HG03457 (cell line): ENCODE results near the gene SLC39A3.

Experiments used
- ATAC-seq: cut with Tn5 transposase; IDR thresholded peaks from one replicate; pipeline ENCODE4 v1.9.1; 2021; ENCODE audit warnings: moderate number of reproducible peaks; ENCODE audit not compliant: unreplicated experiment

Gene SLC39A3

DNA sequence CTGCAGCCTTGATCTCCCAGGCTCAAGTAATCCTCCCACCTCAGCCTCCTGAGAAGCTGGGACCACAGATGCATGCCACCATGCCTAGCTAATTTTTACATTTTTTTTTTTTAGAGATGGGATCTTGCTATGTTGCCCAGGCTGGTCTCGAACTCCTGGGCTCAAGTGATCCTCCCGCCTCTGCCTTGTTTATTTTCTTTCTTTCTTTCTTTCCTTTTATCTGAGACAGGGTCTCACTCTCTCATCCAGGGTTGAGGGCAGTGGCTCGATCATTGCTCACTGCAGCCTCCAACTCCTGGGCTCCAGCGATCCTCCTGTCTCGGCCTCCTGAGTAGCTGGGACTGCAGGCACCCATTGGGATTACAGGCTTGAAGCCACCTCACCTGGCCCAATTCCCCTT lies 33.6 kb downstream of the SLC39A3 start:
- ATAC-seq, result no peak

GRCh38 chr19:2703691-2704216 lies 36.1 kb downstream of the SLC39A3 start:
- ATAC-seq, result no peak

- no peak for ATAC-seq
These were observed 36.8 kb downstream of the SLC39A3 start for GRCh38 chr19:2703077-2703437.

DNA sequence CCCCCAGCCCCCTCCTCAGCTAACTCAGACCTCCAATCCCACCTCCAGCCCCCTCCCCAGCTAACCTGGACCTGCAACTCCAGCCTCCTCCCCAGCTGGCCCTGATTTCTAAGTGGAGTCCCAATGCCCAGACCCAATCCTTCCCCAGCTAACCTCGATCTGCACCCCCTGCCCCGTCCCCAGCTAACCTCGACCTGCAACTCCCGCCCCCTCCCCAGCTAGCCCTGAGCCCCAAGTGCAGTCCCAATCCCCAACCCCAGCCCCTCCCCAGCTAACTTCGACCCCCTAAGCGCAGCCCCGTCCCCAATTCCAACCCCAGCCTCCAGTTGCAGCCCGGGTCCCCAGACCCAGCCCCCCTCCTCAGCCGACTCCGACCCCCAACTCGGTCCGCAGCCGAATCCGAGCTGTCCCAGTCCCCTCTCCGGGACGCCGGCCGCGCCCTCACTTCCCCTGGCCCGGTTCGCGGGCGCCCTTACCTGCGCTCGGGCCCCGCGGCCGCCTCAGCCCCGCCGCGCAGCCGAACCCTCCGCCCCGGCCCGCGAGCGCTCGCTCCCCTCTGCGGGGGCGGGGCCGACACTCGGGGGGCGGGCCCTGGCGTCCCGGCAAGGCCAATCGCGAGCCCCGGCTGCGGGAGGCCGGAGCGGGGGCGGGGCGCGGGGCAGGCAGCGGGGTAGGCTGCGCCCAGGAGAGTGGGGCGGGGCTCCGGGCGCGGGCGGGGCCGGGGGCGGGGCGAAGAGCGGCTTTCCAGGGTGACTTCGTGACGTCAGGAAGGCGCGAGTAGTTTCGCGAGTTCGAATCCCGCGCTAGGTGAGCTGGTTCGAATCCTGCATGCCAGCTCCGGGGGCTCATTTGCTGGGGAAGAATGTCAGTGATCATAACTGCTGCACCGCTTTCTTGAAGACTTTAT lies 37.4 kb downstream of the SLC39A3 start, which contains the start of gene GNG7:
Gene GNG7 (minus strand): TSS at position 525 of the 907 bp plus-strand sequence. CDS start 182,006 bp downstream, outside the sequence.
- ATAC-seq, result no peak

DNA sequence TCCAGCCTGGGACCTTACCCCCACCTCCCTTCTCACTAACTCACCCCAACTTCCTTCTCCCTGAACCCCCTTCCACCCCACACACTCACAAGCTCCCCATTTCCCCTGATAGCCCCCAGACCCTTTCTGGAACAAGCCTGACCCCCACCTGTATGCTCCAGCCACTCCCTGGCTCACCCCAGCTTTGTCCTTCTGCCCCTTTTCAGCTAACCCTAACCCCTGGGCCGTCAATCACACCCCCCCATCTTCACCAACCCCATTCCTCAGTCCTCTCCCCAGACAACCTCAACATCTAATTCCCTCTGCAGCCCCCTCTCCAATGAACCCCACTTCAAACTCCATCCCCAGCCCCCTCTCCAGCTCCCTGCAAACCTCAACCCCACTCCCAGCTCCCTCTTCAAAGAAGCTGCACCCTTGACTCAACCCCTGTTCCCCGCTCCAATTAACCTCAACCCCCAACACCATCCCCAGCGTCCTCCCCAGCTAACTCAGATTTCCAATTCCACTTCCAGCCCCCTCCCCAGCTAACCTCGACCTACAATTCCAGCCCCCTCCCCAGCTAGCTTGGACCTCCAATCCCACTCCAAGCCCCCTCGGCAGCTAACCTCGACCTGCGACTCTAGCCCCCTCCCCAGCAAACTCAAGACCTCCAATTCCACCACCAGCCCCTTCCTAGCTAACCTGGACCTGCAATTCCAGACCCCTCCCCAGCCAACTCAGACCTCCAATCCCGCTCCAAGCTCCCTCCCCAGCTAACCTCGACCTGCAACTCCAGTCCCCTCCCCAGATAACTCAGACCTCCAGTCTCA lies 38.3 kb downstream of the SLC39A3 start:
- ATAC-seq, result no peak

GRCh38 chr19:2700660-2701360 lies 39.0 kb downstream of the SLC39A3 start:
- no peak for ATAC-seq

DNA sequence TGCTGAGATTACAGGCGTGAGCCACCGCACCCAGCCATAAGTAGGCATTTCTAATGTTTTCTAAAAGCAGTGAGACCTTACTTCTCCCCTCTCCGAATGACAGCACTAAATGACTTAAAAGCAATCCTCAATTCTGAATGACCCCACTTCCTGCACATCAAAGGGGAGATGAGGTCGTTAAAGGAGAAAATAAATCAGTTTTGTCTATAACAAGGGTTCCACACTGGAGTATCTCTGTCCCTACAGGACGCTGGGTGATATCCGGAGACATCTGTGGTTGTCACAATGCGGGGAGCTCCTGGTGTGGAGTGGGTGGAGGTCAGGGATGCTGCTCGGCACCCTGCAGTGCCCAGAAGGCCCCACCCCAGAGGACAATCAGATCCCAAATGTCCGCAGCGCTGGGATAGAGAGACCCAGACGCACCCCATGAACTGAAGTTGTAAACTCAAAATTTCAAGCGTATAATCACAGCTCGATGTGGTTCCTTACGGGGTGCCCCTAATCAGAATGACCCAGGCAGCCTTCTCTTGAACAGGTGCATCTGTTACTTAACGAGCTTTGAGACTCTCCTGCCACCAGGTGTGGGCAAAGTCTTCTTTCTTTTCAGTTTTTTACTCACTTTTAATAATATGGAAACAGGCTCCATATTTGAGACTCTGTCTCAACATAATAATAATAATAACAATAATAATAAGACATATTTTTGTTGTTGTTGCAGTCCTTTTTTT lies 40.2 kb downstream of the SLC39A3 start:
- ATAC-seq, result no peak

GRCh38 chr19:2694196-2694595 lies 45.6 kb downstream of the SLC39A3 start:
- no peak for ATAC-seq

DNA sequence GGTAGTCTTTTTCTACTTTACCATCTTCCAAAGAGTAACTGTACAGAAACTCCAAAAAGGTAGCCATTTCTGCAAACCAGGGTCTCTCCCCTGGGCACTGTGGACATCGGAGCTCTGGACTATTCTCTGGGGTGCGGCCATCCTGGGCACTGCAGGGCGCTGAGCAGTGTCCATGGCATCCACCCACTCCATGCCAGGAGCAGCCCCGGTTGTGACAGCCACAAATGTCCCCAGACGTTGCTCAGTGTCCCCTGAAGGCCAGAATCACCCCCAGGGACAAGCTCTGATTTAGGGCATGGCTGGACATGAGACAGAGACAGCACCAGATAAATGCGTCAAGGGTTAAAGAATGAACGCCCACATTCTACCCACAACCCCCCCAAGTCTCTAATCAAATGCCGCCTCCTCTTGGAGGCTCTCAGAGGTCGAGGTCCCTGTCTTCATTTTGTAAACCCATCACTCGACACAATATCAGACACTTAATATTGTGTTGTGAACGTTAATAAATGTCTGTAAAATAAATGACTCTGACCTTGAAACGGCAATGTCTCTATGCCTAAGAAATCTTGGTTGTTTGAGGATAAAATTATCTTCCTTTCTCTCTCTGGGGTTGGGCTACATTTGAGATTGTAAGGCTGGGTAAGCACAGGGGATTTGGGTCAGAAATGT lies 46.2 kb downstream of the SLC39A3 start:
- ATAC-seq, result no peak

DNA sequence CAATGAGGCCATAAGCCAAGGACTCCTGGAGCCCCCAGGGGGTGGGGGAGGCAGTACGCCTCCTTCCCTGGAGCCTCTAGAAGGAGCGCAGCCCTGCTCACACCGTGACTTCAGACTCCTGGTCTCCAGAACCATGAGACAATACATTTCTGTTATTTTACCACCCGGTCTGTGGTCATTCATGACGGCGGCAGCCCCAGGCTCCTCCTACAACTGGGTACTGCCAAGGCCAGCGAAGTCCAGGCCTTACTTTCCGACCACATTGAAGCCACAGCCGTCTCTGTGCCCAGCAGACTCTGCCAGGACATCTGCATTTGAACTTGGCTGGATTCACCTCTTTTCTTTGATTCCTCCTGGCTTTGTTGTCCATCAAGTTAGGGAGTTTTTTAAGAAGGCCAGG lies 47.9 kb downstream of the SLC39A3 start:
- no peak for ATAC-seq

DNA sequence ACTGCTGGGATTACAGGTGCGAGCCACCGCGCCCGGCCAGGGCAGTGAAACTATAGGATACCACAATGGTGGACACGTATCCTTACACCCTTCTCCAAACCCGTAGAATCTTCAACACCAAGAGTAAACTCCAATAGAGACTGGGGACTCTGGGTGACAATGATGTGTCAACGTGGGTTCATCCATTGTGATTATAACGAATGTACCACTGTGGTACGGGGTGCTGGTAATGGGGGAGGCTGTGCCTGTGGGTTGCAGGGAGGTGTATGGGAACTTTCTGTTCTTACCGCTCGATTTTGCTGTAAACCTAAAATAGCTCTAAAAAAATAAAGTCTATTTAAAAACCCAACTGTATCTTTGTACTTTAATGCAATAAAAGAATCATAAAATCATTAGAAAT lies 49.0 kb downstream of the SLC39A3 start:
- no peak for ATAC-seq

DNA sequence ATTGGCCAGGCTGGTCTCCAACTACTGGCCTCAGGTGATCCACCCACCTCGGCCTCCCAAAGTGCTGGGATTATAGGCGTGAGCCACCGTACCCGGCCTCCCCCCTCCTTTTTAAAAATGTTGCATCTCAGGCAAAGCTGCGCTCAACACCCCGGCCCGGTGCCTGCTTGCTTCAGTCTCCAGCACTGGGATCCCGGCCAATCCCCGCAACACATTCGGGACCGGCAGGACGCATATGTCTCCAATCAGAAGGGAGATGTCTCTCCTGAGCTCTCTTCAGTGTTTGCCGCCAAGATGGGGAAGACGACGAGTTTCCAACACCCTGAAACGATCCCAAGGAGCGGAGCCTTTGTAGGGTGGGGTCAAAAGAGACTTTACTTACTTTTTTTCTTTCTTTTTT lies 53.5 kb downstream of the SLC39A3 start:
- no peak for ATAC-seq

- ATAC-seq, result no peak
These were observed 54.6 kb downstream of the SLC39A3 start for GRCh38 chr19:2685204-2685704.

GRCh38 chr19:2683430-2684003 lies 56.3 kb downstream of the SLC39A3 start:
- no peak for ATAC-seq
